ENCODE measurements around the gene SLC66A2.

- TF ChIP-seq CTCF (IDR thresholded peaks at IDR 0.05) = no peak
- no peak for TF ChIP-seq POLR2AphosphoS5 (IDR thresholded peaks at IDR 0.05)
- no peak for TF ChIP-seq POLR2A (IDR thresholded peaks at IDR 0.05)
- TF ChIP-seq EP300 (IDR thresholded peaks at IDR 0.05) = no peak
Observed at GRCh38 chr18:79941473-79942119, 9.9 kb downstream of the SLC66A2 start.

All from stomach (tissue), 4 donors.